Measurements from ENCODE around the gene ARPC4.

The ARPC4 gene

GRCh38 chr3:9855594-9855993, 62.7 kb downstream of the ARPC4 start:
- DNase-seq (ENCODE audit: extremely low spot score): no peak
- ChIA-PET CTCF (interaction anchor here (1.7 kb wide), 1 partner anchor 9 kb away, joined by 4 read pairs; no protein-coding TSS in a partner anchor), POLR2A (no interaction called here)
- TF ChIP-seq, protein P1, sequence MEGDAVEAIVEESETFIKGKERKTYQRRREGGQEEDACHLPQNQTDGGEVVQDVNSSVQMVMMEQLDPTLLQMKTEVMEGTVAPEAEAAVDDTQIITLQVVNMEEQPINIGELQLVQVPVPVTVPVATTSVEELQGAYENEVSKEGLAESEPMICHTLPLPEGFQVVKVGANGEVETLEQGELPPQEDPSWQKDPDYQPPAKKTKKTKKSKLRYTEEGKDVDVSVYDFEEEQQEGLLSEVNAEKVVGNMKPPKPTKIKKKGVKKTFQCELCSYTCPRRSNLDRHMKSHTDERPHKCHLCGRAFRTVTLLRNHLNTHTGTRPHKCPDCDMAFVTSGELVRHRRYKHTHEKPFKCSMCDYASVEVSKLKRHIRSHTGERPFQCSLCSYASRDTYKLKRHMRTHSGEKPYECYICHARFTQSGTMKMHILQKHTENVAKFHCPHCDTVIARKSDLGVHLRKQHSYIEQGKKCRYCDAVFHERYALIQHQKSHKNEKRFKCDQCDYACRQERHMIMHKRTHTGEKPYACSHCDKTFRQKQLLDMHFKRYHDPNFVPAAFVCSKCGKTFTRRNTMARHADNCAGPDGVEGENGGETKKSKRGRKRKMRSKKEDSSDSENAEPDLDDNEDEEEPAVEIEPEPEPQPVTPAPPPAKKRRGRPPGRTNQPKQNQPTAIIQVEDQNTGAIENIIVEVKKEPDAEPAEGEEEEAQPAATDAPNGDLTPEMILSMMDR (IDR thresholded peaks at IDR 0.05; ENCODE audit: control extremely low read depth, extremely low read depth, low read depth, missing control alignments): no peak

Data from GM10248 (cell line).